ENCODE data around the gene ZNF546.
A peak's percentile ranks its signal among the peaks of the same experiment; 100 is the strongest.

ZNF546 gene

DNA sequence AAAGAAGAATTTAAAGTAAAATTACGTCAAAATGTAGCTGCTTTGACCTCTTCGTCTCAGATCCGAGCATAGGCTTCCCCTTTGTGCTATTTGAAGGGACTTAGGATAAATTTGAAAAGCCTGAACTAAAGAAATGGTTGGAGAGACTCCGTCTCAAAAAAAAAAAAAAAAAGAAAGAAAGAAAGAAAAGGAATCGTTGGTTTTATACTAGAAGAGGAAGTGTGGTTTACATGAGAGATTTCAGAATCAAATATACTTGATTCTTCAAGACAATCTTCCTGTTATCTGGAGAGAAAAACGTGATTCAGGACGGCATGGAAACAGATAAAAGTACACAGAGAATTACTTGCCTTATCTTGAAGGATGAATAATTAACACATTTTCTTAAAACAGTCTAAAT lies 59.6 kb downstream of the ZNF546 start:
- peak overlapping the region; percentile 88 for H3K4me3 ChIP-seq (ENCODE audit: low read depth, low read length)
- no peaks in the 10 kb centered on the region for H3K27me3 ChIP-seq
- H3K36me3 ChIP-seq: no peaks in the 10 kb centered on the region
- no peaks in the 10 kb centered on the region for H3K9me3 ChIP-seq
- DNase-seq: no peak
- no peaks in the 10 kb centered on the region for H3K4me1 ChIP-seq
- TF ChIP-seq, protein P1, sequence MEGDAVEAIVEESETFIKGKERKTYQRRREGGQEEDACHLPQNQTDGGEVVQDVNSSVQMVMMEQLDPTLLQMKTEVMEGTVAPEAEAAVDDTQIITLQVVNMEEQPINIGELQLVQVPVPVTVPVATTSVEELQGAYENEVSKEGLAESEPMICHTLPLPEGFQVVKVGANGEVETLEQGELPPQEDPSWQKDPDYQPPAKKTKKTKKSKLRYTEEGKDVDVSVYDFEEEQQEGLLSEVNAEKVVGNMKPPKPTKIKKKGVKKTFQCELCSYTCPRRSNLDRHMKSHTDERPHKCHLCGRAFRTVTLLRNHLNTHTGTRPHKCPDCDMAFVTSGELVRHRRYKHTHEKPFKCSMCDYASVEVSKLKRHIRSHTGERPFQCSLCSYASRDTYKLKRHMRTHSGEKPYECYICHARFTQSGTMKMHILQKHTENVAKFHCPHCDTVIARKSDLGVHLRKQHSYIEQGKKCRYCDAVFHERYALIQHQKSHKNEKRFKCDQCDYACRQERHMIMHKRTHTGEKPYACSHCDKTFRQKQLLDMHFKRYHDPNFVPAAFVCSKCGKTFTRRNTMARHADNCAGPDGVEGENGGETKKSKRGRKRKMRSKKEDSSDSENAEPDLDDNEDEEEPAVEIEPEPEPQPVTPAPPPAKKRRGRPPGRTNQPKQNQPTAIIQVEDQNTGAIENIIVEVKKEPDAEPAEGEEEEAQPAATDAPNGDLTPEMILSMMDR (IDR thresholded peaks at IDR 0.05; ENCODE audit: low read depth, low read length): no peak

DNA sequence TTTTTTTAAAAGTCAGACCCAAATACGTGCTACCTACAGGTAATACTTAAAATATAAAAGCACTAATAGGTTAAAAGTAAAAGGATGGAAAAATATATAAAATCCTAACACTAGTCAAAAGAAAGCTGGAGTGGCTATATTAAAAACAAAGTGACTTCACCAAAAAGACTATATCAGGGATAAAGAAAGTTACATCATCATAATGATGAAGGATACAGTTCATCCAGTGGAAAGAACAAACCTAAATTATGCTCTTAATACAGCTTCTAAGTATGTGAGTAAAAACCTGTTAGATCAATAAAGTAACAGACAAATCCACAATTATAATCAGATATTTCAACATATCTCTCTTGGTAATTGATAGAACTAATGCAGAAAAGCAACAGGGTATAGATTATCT lies 60.3 kb downstream of the ZNF546 start:
- Histone ChIP-seq H3K36me3 (no peaks in the 10 kb centered on the region), H3K4me1 (no peaks in the 10 kb centered on the region), H3K9me3 (no peaks in the 10 kb centered on the region), H3K4me3 (ENCODE audit: low read depth, low read length) (no peak overlapping the region), H3K27me3 (no peaks in the 10 kb centered on the region)
- DNase-seq: no peak
- TF ChIP-seq, protein P1 (IDR thresholded peaks at IDR 0.05; ENCODE audit: low read depth, low read length): no peak

DNA sequence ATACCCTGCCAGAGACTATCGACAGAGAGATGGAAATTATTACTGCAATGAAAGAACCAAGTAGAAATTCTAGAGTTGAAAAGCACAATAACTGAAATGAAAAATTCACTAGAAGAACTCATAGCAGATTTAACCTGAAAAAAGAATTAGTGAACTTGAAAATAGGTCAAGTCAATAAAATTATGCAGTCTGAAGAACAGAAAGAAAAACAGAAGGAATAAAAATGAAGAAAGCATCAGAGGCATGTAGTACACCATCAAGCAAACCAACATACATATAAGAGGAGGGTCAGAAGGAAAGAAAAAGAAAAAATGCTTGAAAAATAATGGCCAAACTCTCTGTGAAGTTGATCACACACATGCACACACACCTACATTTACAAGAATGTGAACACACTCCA lies 62.8 kb downstream of the ZNF546 start:
- Histone ChIP-seq H3K4me3 (ENCODE audit: low read depth, low read length) (no peak overlapping the region), H3K4me1 (no peaks in the 10 kb centered on the region), H3K27me3 (no peaks in the 10 kb centered on the region), H3K36me3 (no peaks in the 10 kb centered on the region), H3K9me3 (no peaks in the 10 kb centered on the region)
- no peak for DNase-seq
- TF ChIP-seq, protein P1 (IDR thresholded peaks at IDR 0.05; ENCODE audit: low read depth, low read length): no peak

DNA sequence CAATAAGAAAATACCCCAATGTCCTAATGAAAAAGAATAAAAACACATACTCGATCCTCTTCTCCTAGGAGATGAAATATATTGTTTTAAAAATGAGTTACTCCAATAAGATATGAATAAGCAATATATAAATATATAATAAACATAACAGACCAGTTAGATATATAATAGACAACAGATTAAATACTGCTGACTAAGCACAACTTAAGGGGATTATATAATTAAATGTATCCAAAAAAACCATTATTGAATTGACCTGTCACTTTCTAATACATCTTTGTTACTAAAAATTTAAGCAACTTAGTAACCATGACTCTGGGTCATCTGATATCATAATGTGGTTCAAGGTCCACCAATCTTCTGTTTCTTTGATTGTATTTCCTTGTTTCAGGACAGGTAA lies 73.2 kb downstream of the ZNF546 start:
- no peak for DNase-seq
- Histone ChIP-seq H3K36me3 (peaks cover 12% of the 10 kb centered on the region), H3K4me1 (no peaks in the 10 kb centered on the region), H3K4me3 (ENCODE audit: low read depth, low read length) (no peak overlapping the region), H3K9me3 (no peaks in the 10 kb centered on the region), H3K27me3 (0 out of 2 replicates have a peak, but pooled peaks cover 3% of the 10 kb centered on the region)
- TF ChIP-seq, protein P1 (IDR thresholded peaks at IDR 0.05; ENCODE audit: low read depth, low read length): no peak
